GM18858 (cell line): ENCODE results near the gene NPL.

Experiments used
- ATAC-seq: cut with Tn5 transposase; IDR thresholded peaks from one replicate; pipeline ENCODE4 v1.9.1; 2021; ENCODE audit not compliant: unreplicated experiment

The NPL gene

DNA sequence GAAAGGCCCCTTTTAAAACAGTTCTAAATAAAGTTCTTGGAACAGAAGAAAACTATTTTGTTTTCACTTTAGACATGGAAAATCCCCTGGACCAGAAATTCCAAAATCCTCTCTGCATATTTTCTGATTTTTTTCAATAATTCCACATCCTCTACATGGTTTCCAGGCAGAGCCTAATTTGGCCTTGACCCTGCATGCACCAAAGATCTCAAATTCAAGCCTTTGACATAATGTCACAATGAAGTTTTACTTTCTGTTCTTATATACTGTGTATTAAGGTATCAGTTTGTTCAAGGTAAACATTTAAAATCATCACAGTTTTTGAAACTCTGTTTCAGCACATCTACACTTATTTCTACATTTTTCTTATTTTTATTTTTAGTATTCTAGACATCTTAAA lies 12.2 kb upstream of the NPL start:
- ATAC-seq: no peak

- ATAC-seq: no peak
Observed at GRCh38 chr1:182778862-182779261, 10.7 kb upstream of the NPL start.

- ATAC-seq: no peak
Observed at GRCh38 chr1:182779530-182779929, 10.0 kb upstream of the NPL start.

GRCh38 chr1:182781841-182782586 lies 7.6 kb upstream of the NPL start:
- ATAC-seq: no peak

GRCh38 chr1:182782587-182782913 lies 7.0 kb upstream of the NPL start:
- ATAC-seq: no peak

DNA sequence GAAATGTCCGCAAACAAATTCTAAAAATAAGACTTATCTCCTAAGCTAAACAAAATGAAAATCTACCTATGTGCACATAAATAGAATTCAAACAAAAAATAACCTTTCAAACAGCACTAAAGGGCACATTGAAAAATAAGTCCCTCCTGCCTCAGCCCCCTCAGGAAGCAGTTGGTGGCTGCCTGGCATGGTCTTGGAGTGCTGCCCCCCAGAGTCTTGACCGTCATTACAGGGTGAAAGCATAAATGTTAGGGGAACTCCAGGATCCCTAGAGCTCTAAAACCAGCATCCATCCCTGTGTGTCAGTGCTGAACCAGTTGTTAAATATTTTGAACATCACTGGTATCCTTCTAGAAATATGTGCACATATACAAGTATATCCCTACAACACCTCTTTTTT lies 6.5 kb upstream of the NPL start:
- ATAC-seq: no peak

DNA sequence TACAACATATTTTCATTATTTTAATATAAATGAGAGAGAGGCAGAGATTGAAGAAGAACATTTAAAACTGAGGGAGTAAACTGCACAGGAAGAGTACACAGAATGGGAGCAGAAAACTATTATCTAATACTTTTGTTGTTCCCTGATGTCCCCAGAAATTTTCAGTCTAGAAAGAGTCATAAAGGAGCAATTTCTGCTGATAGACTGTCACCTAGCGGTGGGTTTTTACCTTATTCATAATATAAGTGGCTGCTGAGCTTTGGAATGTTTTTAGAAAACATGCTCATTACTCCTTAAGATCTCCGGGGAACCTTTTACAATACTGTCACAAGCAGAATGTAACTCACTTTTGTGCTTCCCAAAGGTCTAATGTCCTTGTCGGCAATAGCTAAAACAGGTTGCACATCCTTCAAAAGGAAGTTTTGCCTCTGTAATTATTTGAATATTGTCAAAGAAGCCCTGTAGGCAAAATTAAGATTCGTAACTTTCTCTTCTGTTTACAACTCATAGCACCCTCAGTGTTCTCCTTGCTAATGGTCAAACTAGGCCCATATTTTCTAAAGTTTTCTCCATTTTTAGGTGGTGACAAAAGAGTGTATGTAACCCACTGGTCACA lies 4.9 kb upstream of the NPL start:
- no peak for ATAC-seq

DNA sequence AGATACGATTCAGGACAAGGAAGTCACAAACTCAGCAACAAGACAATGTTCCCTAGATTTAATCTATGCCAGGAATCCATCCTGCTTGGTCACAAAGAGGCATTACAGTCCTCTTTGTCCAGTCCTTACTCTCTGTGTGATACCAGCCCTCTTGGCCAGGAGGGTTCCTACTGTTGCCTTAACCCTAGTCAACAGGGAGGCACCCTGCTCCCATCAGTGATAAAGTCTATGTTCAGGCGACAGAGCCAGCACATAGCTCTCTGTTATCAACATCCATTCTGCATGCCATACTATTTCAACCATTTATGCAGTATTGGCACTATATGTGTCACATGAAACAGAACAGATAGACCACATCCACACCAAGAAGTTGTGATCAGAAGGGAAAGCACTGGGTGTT lies 4.4 kb upstream of the NPL start:
- no peak for ATAC-seq

DNA sequence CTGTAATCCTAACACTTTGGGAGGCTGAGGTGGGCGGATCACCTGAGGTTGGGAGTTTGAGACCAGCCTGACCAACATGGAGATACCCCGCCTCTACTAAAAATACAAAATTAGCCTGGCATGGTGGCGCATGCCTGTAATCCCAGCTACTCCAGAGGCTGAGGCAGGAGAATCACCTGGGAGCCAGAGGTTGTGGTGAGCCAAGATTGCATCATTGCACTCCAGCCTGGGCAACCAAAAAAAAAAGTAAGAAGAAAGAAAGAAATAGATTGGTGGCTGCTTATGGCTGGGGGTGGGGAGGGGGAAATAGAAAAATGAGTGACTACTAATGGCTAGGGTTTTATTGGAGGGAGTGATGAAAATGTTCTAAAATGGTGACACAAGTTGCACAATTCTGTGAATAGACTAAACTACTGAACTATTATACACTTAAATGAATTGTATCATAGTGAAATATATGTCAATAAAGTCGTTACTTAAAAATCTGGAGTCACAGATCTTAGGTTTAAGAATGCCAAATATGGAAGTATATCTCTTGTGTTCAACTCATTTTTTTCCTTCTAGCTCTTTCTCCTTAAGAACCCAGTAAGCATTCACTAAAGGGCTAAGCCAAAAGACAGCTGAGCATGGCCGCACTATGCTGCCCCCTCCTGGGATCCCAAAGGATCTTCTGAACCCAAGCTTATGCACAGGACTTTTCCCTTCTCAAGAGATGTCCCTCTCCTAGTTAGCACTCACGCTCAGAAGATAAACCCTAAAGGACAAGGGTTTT lies 3.2 kb upstream of the NPL start:
- no peak for ATAC-seq

DNA sequence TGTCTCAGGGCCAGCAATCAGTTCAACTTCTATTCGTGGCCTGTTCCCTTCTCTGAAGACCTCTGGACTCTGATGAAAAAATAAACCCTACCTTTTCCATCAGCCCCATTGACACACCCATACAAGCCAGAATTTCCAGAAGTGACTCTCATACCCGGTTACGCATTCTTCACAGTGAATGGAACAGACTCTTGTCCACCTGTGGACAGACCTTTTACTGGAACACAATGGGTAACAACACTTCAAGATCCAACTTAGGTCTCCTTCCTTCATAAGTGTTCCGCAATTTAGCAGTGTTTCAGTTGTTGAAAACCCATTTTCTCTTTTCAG lies 2.6 kb upstream of the NPL start:
- ATAC-seq: no peak

- ATAC-seq: no peak
Observed at GRCh38 chr1:182791281-182792179, 2.0 kb downstream of the NPL start.

DNA sequence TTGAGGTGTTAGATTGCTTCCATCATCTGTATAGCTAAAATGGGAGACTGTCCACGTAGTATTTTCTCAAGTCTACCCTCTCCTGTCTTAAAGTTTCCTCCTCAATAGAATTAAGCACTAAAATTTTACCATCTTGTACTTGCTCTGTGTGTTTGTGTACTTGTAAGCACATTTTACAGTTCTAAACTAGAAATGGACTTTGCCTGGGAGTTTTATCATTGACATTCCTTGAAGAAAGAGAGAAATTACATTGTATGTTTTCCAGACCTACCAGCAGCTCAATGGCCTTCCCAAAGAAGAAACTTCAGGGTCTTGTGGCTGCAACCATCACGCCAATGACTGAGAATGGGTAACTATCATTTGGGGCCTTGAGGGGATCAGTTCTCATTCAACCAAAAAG lies 4.5 kb downstream of the NPL start:
- no peak for ATAC-seq

DNA sequence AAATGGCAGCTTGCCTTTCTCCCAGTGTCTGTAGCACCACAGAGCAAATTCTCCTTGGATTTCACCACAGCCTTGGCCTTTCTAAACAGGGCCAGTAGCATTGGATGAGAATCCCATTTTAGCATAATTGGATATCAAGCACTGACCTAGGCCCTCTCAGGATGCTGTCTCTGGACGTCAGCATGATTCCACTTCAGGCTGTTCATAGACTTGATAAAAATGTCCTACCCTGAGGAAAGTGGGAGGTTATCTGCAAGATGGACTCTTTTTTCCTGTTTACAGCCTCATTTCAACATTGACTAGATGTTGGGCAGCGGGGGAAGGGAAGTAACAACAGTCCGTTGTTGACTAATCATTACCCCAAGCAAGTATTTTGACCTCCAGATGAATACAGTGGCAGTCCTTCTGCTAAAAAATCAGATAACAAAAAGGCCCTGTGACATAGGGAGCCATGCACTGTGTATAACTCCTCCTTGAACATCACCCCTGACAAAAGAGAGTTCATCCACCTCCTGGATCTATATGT lies 5.2 kb downstream of the NPL start:
- no peak for ATAC-seq

- no peak for ATAC-seq
Observed at GRCh38 chr1:182795563-182796228, 6.1 kb downstream of the NPL start.

- no peak for ATAC-seq
Observed at GRCh38 chr1:182802006-182802803, 12.6 kb downstream of the NPL start.

- ATAC-seq: no peak
Observed at GRCh38 chr1:182803846-182804245, 14.3 kb downstream of the NPL start.

DNA sequence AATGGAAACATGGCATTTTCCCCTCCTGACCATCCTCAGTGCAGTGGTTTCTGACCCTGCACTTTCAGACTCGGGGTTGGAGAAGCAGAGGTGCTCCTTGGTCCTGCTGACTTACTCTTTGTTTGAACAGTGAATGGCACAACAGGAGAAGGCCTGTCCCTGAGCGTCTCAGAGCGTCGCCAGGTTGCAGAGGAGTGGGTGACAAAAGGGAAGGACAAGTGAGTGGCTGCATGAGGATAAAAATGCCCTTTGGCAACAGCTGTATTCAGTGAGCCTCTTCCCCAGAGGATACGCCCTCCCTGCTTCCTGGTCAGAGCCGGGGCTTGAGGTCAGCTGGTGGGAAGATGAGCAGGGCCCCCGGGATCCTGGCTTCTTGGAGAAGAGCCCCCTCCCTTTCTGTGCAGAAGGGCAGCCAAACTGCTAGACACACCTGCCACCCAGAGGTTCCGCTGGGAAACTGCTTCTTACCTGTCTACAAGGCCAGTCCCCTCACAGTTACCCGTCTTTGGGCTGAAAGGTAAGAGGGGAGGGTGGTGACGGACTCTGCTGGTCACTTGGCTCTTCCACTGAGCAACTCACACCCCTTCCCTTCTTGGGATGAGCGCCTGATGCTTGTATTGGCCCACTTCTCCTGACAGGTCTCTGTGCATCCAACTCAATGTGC lies 16.6 kb downstream of the NPL start:
- ATAC-seq: no peak

GRCh38 chr1:182807907-182808306 lies 18.3 kb downstream of the NPL start:
- ATAC-seq: no peak

DNA sequence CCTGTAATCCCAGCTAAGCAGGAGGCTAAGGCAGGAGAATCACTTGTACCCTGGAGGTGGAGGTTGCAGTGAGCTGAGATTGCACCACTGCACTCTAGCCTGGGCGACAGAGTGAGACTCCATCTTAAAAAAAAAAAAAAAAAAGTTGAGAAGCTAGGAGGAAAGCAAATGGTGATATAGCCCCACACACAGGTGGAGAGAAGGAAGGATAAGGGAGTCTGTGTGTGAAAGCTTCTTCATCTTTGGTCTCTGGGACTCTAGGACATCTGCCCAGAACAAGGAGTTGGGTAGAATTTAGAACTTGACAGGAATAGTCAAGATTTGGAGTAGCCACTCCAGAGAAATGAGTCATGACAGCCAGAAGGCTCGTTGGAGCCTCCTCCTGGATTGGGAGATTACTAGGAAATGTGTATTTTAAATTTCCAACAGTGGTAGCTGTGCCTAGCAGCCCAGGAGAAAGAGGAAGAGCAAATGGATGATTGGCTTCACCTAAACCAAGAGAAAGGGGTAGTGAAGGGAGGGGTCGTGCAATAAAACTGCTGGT lies 19.9 kb downstream of the NPL start:
- no peak for ATAC-seq
